NCI-H146 treated with DMSO at 0.1 percent for 48 hours (cell line): ENCODE measurements around the gene ATAD3C.
A peak's percentile ranks its signal among the peaks of the same experiment; 100 is the strongest.
"Not testable (repeated sequence)": the region's sequence is repeated elsewhere in the genome, so short reads cannot be mapped to it uniquely, and the experiment has no call there.

ENCODE experiments used
- DNase-seq: peaks from one replicate; lab custom pipeline; 2025; ENCODE audit not compliant: unreplicated experiment; lab: John Stamatoyannopoulos, UW

ATAD3C gene

DNA sequence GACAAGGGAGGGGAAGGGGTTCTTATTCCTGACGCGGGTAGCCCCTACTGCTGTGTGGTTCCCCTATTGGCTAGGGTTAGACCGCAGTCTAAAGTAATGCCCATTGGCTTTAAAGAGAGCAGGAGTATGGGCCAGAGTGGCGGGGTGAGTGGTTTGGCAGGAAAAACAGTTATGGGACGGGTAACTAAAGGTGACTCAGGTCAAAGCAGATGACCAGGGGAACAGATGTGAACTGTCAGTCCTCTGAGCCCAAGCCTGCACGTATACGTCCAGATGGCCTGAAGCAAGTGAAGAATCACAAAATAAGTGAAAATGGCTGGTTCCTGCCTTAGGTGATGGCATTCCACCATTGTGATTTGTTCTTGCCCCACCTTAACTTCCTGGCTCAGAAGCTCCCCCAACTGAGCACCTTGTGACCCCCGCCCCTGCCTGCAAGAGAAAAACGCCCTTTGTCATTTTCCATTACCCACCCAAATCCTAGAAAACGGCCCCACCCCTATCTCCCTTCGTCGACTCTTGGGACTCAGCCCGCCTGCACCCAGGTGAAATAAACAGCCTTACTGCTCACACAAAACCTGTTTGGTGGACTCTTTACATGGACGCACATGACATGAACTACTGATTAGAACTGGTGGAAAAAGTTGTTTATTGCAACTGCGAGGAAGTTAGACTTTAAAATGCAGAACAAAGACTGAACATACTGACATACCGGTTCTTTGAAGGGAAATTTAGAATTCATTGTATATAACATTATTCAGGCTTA lies 21.3 kb downstream of the ATAD3C start:
- no peak for DNase-seq

DNA sequence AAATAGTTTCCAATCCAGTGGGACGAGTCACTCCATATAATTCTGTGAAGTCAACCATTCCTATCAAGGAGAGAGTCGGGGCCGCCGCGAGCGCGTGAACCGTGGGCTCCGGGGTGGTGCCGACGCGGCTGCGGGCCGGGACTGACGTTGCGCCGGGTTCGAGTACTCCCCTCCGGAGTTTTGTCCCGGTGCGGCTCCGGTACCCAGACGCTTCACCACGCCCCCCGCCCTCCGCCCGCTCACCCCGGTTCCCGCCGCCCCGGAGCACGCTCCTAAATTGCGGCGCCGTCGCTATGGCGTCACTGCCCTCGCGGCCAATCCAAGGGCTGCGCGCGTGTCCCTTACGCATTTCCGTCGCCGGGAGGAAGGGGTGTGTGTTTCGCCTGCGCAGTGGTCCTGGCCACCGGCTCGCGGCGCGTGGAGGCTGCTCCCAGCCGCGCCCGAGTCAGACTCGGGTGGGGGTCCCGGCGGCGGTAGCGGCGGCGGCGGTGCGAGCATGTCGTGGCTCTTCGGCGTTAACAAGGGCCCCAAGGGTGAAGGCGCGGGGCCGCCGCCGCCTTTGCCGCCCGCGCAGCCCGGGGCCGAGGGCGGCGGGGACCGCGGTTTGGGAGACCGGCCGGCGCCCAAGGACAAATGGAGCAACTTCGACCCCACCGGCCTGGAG lies 22.0 kb downstream of the ATAD3C start, which contains the start of gene ATAD3B:
TSS of gene ATAD3B (plus strand) at position 377 of the 664 bp plus-strand sequence. CDS start at position 497, 120 bp downstream.
- DNase-seq, result peak; percentile 53

DNA sequence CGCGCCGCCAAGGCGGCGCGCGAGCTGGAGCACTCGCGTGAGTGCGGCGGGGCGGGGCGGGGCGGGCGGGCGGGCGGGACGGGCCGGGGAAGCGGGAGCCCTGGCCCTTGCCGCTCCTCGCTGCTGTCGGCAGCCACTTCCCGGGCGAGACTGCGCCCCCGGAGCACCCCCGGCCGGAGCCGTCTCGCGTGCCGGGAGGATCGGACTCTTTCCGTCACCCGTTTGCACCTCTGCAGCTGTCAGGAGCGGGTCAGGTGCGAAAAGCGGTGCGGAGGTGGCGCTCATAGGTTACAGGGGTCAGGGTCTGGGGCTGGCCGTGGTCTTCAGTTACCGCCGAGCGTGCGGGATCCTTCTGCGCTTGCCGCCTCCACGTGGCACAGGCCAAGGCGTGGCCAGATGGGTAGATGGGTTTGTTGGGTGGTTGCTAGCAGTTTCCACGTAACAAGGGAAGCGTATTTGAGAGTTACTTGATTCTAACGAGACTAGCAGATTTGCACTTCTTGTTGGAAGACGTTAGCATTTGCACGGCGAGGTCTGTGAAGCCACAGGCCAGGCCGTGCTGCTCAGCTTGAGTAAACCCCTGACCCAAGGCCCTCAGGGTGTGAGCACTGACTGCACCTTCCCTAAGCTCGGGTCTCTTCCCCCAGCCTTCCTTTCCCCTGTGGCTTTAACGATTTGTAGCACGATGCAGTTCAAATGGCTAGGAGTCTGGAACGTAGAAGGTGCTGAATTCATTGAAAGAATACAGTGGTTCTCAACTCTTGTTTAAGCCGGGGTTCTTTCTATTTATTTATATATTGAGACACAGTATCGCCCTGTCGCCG lies 22.8 kb downstream of the ATAD3C start:
- not testable (repeated sequence) for DNase-seq

DNA sequence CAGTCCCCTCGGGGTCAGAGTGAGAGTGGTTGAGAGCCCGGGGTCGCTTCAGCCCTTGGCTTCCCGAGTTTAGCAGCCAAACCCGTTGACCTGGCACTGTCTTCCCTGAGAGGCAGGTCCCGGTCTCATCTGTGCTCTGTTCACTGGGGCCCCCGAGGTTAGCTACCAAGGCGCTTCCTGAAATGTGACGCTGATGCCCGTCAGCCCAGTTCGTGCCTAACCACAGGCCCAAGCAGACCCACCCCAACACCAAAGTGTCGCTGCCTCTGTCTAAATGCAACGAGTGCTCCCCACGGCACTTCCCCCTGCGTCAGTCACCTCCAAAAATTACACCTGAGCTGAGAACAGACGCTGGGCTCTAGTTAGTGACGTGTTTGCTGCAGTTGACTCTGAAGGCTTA lies 26.5 kb downstream of the ATAD3C start:
- not testable (repeated sequence) for DNase-seq

- no peak for DNase-seq
Observed at GRCh38 chr1:1477206-1477605, 27.7 kb downstream of the ATAD3C start.

GRCh38 chr1:1479547-1480487 lies 30.3 kb downstream of the ATAD3C start:
- no peak for DNase-seq

DNA sequence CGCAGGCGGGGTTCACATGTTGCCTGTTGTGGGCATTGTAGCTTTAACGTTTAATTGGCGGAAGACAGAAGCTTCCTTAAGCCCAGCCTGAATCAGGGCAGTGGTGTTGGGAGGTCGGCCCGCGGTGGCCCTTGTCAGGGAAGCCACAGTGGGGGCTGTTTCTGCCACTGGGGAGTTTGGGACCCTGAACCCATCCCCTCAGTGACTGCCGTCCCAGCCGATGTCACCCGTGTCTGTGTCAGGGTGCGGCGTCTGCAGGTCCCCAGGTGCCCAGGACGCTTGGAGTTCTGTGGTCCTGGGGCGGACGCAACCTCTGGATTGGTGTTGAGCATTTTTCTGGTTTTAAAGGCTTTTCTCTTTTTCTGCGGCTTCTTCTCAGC lies 31.0 kb downstream of the ATAD3C start:
- not testable (repeated sequence) for DNase-seq

- not testable (repeated sequence) for DNase-seq
Observed at GRCh38 chr1:1481811-1482210, 32.3 kb downstream of the ATAD3C start.

GRCh38 chr1:1482856-1483255 lies 33.4 kb downstream of the ATAD3C start:
- no peak for DNase-seq

GRCh38 chr1:1483714-1484113 lies 34.2 kb downstream of the ATAD3C start:
- no peak for DNase-seq

- DNase-seq, result not testable (repeated sequence)
Observed at GRCh38 chr1:1484976-1485750, 35.7 kb downstream of the ATAD3C start.

- DNase-seq, result not testable (repeated sequence)
Observed at GRCh38 chr1:1485755-1486317, 36.3 kb downstream of the ATAD3C start.

DNA sequence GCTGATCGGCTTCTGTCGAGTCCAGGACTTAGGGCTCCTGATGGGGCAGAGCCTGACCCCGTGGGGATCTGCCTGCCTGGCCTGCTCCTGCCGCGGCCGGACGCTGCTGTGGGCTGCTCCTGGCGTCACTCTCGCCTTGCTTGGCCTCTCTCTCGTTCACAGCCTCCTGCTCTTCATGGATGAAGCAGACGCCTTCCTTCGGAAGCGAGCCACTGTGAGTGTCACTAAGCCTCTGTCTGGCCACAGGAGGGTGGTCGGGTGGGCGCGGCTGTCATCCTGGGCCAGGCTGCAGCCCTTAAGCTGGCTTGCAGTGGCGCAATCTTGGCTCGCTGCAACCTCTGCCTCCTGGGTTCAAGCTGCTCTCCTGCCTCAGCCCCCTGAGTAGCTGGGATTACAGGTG lies 38.2 kb downstream of the ATAD3C start:
- no peak for DNase-seq

- DNase-seq, result no peak
Observed at GRCh38 chr1:1489231-1489630, 39.7 kb downstream of the ATAD3C start.

DNA sequence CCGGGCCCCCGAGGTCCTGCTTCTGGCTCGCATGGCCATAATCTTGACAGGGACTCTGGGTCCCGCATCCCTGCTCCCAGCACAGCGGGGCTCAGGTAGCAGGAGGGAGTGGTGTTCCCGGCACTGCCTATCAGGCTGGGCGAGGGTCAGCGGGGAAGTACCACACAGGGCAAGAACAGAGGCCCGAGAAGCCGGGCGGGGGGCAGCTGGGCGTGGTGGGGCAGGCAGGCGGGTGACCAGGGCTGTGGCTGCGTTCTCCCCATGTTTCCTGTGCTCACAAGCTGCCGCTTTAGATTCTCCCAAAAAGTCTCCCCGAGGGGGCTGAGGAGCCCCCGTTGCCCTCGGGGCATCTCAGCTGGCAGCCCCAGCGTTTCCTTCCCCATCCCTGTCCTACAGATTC lies 40.4 kb downstream of the ATAD3C start:
- DNase-seq, result no peak

DNA sequence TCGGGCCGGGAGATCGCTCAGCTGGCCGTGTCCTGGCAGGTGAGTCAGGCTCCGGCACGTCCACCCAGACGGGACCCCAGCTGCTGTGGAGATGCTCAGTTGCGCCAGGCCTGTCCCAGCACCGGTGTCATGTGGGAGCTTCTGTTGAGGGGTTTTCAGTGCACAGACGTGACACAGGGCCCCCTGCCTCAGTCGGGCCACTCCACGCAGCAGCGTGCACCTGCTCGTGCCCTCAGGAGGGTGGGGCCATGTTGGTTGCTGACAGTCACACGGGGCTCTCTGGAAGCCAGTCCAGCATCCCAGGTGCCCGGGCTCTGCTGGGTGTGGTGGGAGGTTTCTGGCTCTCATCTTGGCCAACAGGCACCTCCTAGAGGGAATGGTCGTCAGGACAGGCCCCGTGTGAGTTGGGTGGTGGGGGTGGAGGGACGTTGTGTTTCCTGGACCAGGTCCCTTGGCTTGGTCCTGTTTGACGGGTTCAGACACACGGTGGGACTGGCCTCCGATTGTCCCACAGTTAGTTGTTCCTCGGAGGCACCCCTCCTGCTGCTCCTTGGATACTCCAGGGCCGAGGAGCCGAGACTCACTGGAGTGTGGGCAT lies 41.2 kb downstream of the ATAD3C start:
- DNase-seq, result no peak

GRCh38 chr1:1491601-1492000 lies 42.1 kb downstream of the ATAD3C start:
- no peak for DNase-seq

- not testable (repeated sequence) for DNase-seq
Observed at GRCh38 chr1:1494311-1494710, 44.8 kb downstream of the ATAD3C start.

DNA sequence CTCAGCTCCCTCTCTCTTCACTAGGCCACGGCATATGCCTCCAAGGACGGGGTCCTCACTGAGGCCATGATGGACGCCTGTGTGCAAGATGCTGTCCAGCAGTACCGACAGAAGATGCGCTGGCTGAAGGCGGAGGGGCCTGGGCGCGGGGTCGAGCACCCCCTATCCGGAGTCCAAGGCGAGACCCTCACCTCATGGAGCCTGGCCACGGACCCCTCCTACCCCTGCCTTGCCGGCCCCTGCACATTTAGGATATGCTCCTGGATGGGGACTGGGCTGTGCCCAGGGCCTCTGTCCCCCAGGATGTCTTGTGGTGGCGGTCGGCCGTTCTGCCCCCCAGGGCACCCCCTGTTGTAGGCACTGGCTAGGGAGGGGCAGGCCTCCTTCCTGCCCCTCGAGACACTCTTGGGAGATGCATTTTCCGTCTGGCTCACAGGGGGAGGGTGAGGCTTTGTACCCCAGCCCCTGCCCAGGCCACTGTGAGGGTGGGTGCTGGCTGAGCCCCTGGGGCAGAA lies 46.0 kb downstream of the ATAD3C start:
- DNase-seq, result not testable (repeated sequence)
